Hepatocyte (in vitro differentiated cells): Measurements from ENCODE around the gene FBXL17.

Experiments used
- CTCF ChIP-seq: fragments of 200-600 bp; sonication (generic); IDR thresholded peaks from 2 replicates; pipeline ENCODE4 v1.5.1; 2016; ENCODE audit warnings: antibody characterized with exemption, mild to moderate bottlenecking; ENCODE audit not compliant: poor library complexity
- EZH2 ChIP-seq: fragments of 200-600 bp; sonication (generic); IDR thresholded peaks from 2 replicates; pipeline ENCODE4 v1.6.1; 2016; ENCODE audit warnings: antibody characterized with exemption, mild to moderate bottlenecking, borderline replicate concordance

- TF ChIP-seq CTCF (no peak), EZH2 (no peak)
Observed at GRCh38 chr5:108334225-108334624, 47.7 kb downstream of the FBXL17 start.
